ENCODE data around the gene CHKB. TPM values are rescaled to one million over a fixed set of nuclear protein-coding genes. Genes with fewer than 3 reads are reported as not detected.

CHKB gene
- total RNA-seq, result 10 to 100 TPM; 47.0 to 71.3 (median 66.4) TPM

- peak; percentile 97 to 99 for DNase-seq (ENCODE audit: low spot score in 2 of 2)
- intact Hi-C loops (cut with DNase I; ENCODE audit: low total_unique reads), result no loop called here
- H3K4me3 ChIP-seq (ENCODE audit: low read depth, poor library complexity, severe bottlenecking), result peak within 1 kb of the TSS; percentile 51
- 0% methylated on average over 57 to 65 of the region's 96 CpGs for WGBS, 2 donors
- TF ChIP-seq, protein P1, sequence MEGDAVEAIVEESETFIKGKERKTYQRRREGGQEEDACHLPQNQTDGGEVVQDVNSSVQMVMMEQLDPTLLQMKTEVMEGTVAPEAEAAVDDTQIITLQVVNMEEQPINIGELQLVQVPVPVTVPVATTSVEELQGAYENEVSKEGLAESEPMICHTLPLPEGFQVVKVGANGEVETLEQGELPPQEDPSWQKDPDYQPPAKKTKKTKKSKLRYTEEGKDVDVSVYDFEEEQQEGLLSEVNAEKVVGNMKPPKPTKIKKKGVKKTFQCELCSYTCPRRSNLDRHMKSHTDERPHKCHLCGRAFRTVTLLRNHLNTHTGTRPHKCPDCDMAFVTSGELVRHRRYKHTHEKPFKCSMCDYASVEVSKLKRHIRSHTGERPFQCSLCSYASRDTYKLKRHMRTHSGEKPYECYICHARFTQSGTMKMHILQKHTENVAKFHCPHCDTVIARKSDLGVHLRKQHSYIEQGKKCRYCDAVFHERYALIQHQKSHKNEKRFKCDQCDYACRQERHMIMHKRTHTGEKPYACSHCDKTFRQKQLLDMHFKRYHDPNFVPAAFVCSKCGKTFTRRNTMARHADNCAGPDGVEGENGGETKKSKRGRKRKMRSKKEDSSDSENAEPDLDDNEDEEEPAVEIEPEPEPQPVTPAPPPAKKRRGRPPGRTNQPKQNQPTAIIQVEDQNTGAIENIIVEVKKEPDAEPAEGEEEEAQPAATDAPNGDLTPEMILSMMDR (IDR thresholded peaks at IDR 0.05), result no peak
- peak in 1 of 2 donors; percentile 44 for TF ChIP-seq POLR2A (IDR thresholded peaks at IDR 0.05)
These were observed at the start of gene CHKB for GRCh38 chr22:50582493-50583293. CHKB (minus strand) TSS chr22:50582849; CDS start chr22:50582781, 68 bp downstream.

GRCh38 chr22:50630376-50630775 is 47.7 kb upstream of the CHKB start:
- intact Hi-C loops (cut with DNase I; ENCODE audit: low total_unique reads), result no loop called here
- no peak overlapping the region for H3K4me3 ChIP-seq (ENCODE audit: low read depth, poor library complexity, severe bottlenecking)
- no peak for DNase-seq (ENCODE audit: low spot score in 2 of 2)
- no peak for TF ChIP-seq POLR2A (IDR thresholded peaks at IDR 0.05)
- TF ChIP-seq, protein P1 (IDR thresholded peaks at IDR 0.05), result no peak
- 61 to 69% methylated on average over 5 of the region's 5 CpGs for WGBS, 2 donors

DNA sequence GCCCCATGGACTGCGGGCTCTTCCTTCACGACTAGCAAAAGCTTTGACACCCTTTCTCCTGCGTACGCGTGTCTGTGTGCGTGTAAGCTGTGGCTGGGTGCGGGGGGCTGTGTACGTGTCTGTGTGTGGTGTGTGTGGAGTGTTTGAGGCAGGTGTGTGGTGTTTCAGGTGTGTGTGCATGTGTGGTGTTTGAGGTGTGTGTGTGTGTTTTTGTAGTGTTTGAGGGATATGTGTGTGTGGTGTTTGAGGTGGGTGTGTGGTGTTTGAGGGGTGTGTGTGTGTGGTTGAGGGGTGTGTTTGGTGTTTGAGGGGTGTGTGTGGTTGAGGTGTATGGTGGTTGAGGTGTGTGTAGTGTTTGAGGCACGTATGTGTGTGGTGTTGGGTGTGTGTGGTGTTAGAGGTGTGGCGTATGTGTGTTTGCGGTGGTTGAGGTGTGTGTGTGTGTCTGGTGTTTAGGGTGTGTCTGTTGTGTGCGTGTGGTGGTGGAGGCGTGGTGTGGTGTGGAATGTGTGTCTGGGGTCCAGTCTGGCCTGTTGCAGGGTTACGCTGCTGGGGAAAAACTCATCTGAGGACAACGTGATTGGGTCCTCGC is 46.0 kb upstream of the CHKB start:
- peak overlapping the region; percentile 40 for H3K4me3 ChIP-seq (ENCODE audit: low read depth, poor library complexity, severe bottlenecking)
- intact Hi-C loops (cut with DNase I; ENCODE audit: low total_unique reads), result no loop called here
- whole genome bisulfite sequencing, 2 donors, result 28 to 33% methylated on average over 16 of the region's 16 CpGs
- TF ChIP-seq POLR2A (IDR thresholded peaks at IDR 0.05), result no peak
- TF ChIP-seq, protein P1 (IDR thresholded peaks at IDR 0.05), result peak in 1 of 3 donors; percentile 19
- DNase-seq (ENCODE audit: low spot score in 2 of 2), result no peak

GRCh38 chr22:50627642-50628542 is 45.2 kb upstream of the CHKB start, which contains the start of gene ARSA:
ARSA (minus strand) TSS chr22:50628152; CDS start chr22:50627779, 373 bp downstream.
- no peak for TF ChIP-seq POLR2A (IDR thresholded peaks at IDR 0.05)
- TF ChIP-seq, protein P1 (IDR thresholded peaks at IDR 0.05), result no peak
- H3K4me3 ChIP-seq (ENCODE audit: low read depth, poor library complexity, severe bottlenecking), result peak within 1 kb of the TSS; percentile 61
- intact Hi-C loops (cut with DNase I; ENCODE audit: low total_unique reads), result no loop called here
- DNase-seq (ENCODE audit: low spot score in 2 of 2), result peak; percentile 77 to 94
- 3 to 7% methylated on average over 50 to 58 of the region's 88 CpGs for WGBS, 2 donors

DNA sequence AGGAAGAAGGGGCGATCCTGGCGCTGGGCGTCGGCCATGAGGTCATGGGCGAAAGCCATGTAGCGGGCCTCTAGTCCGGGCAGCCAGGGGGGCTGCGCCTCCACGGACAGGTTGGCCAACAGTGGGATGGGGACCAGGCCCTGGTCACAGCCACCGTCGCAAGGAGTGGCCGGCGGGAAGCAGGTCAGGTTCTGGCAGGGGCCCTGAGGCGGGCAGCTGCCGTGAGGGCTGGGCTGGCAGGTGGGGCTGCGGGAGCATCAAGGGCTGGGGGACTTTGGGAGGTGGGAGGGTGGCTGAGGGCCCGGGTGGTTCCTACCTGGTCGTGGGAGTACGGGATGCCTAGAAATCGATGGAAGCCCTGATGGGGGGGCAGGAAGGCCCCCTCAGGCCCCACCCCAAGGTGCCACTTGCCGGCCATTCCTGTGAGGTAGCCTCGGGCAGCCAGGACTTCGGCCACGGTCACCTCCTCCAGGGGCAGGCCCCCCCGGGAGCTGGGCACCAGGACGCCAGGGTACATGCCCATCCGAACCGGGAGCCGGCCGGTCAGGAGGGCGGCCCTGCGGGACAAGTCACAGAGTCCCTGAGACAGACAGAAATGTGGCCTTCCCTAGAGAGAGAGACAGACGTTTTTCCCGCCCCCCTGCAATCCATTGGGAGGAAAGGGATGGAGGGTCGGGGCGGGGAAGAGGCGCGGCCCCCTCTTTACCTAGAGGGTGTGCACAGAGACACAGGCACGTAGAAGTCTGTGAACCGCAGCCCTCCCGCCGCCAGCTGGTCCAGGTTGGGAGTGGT is 44.4 kb upstream of the CHKB start:
- intact Hi-C loops (cut with DNase I; ENCODE audit: low total_unique reads), result no loop called here
- WGBS, 2 donors, result 63 to 69% methylated on average over 29 to 40 of the region's 42 CpGs
- H3K4me3 ChIP-seq (ENCODE audit: low read depth, poor library complexity, severe bottlenecking), result peak overlapping the region; percentile 61
- TF ChIP-seq, protein P1 (IDR thresholded peaks at IDR 0.05), result no peak
- no peak for TF ChIP-seq POLR2A (IDR thresholded peaks at IDR 0.05)
- DNase-seq (ENCODE audit: low spot score in 2 of 2), result no peak
